ENCODE measurements around the gene DGKI. TPM values are rescaled to one million over a fixed set of nuclear protein-coding genes. Genes with fewer than 3 reads are reported as not detected.

DGKI gene
- polyA plus RNA-seq, 2 of the 4 experiments (the other 2 are of a cell fraction), result 0.05 to 0.08 TPM

DNA sequence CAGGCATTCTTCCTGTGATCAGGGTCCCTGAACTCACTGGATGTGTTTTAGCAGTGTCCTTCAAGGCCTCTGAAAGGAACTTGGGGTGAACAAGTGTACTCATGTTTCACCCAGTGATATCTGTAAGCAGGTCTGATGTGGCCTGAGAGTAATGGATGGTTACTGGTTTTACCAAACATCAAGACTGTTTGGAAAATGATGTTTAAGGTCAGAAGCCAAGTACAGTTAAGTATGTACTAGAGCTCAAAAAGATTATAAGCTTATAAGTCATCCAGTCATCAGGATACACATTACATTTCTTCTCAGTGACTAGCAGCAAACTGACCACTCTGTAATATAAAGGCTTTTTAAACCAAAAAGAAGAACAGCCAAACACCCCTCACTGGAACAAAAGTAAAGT is 423.5 kb downstream of the DGKI start (continued):
- no peak for TF ChIP-seq RNF2 (IDR thresholded peaks at IDR 0.05; ENCODE audit: borderline replicate concordance, low read depth)
- TF ChIP-seq MAZ (IDR thresholded peaks at IDR 0.05; ENCODE audit: borderline replicate concordance, low read depth, low read length), result no peak
- TF ChIP-seq EP300 (IDR thresholded peaks at IDR 0.05), result no peak

- Histone ChIP-seq H3K27ac (no peak overlapping the region), H3K4me2 (no peak overlapping the region), H3K9me3 (no peaks in the 10 kb centered on the region), H3K4me3 (no peak overlapping the region), H3K4me1 (no peaks in the 10 kb centered on the region)
- 27% methylated on average over 3 of the region's 3 CpGs for WGBS (ENCODE audit: missing lambda C conversion rate)
- CTCF ChIA-PET, result no interaction called here
- FAIRE-seq, result no peak
- no peak for TF ChIP-seq ZFP36 (IDR thresholded peaks at IDR 0.05; ENCODE audit: borderline replicate concordance, partially characterized antibody)
- TF ChIP-seq EHMT2 (IDR thresholded peaks at IDR 0.05; ENCODE audit: low read depth), result no peak
- TF ChIP-seq BHLHE40 (IDR thresholded peaks at IDR 0.05; ENCODE audit: low read depth, low read length), result no peak
- TF ChIP-seq MAZ (IDR thresholded peaks at IDR 0.05; ENCODE audit: borderline replicate concordance, low read depth, low read length), result no peak
- no peak for TF ChIP-seq SMC3 (IDR thresholded peaks at IDR 0.05)
- TF ChIP-seq TFCP2L1 (CRISPR knock-in tag; IDR thresholded peaks at IDR 0.05), result no peak
- no peak for TF ChIP-seq ESRRA (IDR thresholded peaks at IDR 0.05; ENCODE audit: borderline replicate concordance, low read length)
- no peak for TF ChIP-seq FOSB (CRISPR knock-in tag; IDR thresholded peaks at IDR 0.05)
- no peak for TF ChIP-seq MYC (IDR thresholded peaks at IDR 0.05; ENCODE audit: borderline replicate concordance, low read length)
- no peak for TF ChIP-seq ZC3H11A (IDR thresholded peaks at IDR 0.05)
- no peak for TF ChIP-seq MAX (IDR thresholded peaks at IDR 0.05)
- no peak for TF ChIP-seq ZSCAN20 (CRISPR knock-in tag; IDR thresholded peaks at IDR 0.05)
- TF ChIP-seq EHF (CRISPR knock-in tag; IDR thresholded peaks at IDR 0.05), result no peak
- TF ChIP-seq RFX5 (IDR thresholded peaks at IDR 0.05), result no peak
- no peak for TF ChIP-seq MAFK (IDR thresholded peaks at IDR 0.05; ENCODE audit: partially characterized antibody)
- TF ChIP-seq, protein P1, sequence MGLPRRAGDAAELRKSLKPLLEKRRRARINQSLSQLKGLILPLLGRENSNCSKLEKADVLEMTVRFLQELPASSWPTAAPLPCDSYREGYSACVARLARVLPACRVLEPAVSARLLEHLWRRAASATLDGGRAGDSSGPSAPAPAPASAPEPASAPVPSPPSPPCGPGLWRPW (IDR thresholded peaks at IDR 0.05), result no peak
- TF ChIP-seq, protein P2, sequence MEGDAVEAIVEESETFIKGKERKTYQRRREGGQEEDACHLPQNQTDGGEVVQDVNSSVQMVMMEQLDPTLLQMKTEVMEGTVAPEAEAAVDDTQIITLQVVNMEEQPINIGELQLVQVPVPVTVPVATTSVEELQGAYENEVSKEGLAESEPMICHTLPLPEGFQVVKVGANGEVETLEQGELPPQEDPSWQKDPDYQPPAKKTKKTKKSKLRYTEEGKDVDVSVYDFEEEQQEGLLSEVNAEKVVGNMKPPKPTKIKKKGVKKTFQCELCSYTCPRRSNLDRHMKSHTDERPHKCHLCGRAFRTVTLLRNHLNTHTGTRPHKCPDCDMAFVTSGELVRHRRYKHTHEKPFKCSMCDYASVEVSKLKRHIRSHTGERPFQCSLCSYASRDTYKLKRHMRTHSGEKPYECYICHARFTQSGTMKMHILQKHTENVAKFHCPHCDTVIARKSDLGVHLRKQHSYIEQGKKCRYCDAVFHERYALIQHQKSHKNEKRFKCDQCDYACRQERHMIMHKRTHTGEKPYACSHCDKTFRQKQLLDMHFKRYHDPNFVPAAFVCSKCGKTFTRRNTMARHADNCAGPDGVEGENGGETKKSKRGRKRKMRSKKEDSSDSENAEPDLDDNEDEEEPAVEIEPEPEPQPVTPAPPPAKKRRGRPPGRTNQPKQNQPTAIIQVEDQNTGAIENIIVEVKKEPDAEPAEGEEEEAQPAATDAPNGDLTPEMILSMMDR (IDR thresholded peaks at IDR 0.05), result no peak
- no peak for DNase-seq (ENCODE audit: low read depth in 1 of 2, low spot score in 1 of 2)
- POLR2A ChIA-PET, result no interaction called here
- no peak for ATAC-seq
These were observed 425.4 kb downstream of the DGKI start for GRCh38 chr7:137421366-137421765.

- Histone ChIP-seq H3K4me2 (no peak overlapping the region), H3K4me3 (no peak overlapping the region), H3K9me3 (no peaks in the 10 kb centered on the region), H3K27ac (no peak overlapping the region), H3K4me1 (no peaks in the 10 kb centered on the region)
- no peak for ATAC-seq
- DNase-seq (ENCODE audit: low read depth in 1 of 2, low spot score in 1 of 2), result no peak
- POLR2A ChIA-PET, result no interaction called here
- 5% methylated on average over 2 of the region's 2 CpGs for WGBS (ENCODE audit: missing lambda C conversion rate)
- TF ChIP-seq, protein P3, sequence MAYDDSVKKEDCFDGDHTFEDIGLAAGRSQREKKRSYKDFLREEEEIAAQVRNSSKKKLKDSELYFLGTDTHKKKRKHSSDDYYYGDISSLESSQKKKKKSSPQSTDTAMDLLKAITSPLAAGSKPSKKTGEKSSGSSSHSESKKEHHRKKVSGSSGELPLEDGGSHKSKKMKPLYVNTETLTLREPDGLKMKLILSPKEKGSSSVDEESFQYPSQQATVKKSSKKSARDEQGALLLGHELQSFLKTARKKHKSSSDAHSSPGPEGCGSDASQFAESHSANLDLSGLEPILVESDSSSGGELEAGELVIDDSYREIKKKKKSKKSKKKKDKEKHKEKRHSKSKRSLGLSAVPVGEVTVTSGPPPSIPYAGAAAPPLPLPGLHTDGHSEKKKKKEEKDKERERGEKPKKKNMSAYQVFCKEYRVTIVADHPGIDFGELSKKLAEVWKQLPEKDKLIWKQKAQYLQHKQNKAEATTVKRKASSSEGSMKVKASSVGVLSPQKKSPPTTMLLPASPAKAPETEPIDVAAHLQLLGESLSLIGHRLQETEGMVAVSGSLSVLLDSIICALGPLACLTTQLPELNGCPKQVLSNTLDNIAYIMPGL (CRISPR knock-in tag; IDR thresholded peaks at IDR 0.05; ENCODE audit: borderline replicate concordance), result no peak
- TF ChIP-seq RCOR1 (IDR thresholded peaks at IDR 0.05; ENCODE audit: low read depth, low read length) (no peak), RARB (CRISPR knock-in tag; IDR thresholded peaks at IDR 0.05) (no peak), USF2 (IDR thresholded peaks at IDR 0.05) (no peak), HEYL (CRISPR knock-in tag; IDR thresholded peaks at IDR 0.05) (no peak), GATA3 (IDR thresholded peaks at IDR 0.05; ENCODE audit: borderline replicate concordance) (no peak), PHF8 (IDR thresholded peaks at IDR 0.05; ENCODE audit: borderline replicate concordance, low read depth) (no peak), SREBF2 (IDR thresholded peaks at IDR 0.05) (no peak), CHD2 (IDR thresholded peaks at IDR 0.05; ENCODE audit: low read length, partially characterized antibody) (no peak), KDM1A (IDR thresholded peaks at IDR 0.05; ENCODE audit: low read depth) (no peak), E2F6 (IDR thresholded peaks at IDR 0.05; ENCODE audit: borderline replicate concordance, low read depth) (no peak), TFCP2L1 (CRISPR knock-in tag; IDR thresholded peaks at IDR 0.05) (no peak), ZNF302 (CRISPR knock-in tag; IDR thresholded peaks at IDR 0.05) (no peak), RNF2 (IDR thresholded peaks at IDR 0.05; ENCODE audit: borderline replicate concordance, low read depth) (no peak)
- no peak for FAIRE-seq
- CTCF ChIA-PET, result no interaction called here
These were observed 427.9 kb downstream of the DGKI start for GRCh38 chr7:137418841-137419240.
